NOMO-1 treated with DMSO at 0.1 percent for 48 hours (cell line): ENCODE results near the gene GRK2.
"Not testable (repeated sequence)": the region's sequence is repeated elsewhere in the genome, so short reads cannot be mapped to it uniquely, and the experiment has no call there.

Experiments used
- DNase-seq: peaks from one replicate; lab custom pipeline; 2025; ENCODE audit not compliant: unreplicated experiment; lab: John Stamatoyannopoulos, UW

GRK2 gene

DNA sequence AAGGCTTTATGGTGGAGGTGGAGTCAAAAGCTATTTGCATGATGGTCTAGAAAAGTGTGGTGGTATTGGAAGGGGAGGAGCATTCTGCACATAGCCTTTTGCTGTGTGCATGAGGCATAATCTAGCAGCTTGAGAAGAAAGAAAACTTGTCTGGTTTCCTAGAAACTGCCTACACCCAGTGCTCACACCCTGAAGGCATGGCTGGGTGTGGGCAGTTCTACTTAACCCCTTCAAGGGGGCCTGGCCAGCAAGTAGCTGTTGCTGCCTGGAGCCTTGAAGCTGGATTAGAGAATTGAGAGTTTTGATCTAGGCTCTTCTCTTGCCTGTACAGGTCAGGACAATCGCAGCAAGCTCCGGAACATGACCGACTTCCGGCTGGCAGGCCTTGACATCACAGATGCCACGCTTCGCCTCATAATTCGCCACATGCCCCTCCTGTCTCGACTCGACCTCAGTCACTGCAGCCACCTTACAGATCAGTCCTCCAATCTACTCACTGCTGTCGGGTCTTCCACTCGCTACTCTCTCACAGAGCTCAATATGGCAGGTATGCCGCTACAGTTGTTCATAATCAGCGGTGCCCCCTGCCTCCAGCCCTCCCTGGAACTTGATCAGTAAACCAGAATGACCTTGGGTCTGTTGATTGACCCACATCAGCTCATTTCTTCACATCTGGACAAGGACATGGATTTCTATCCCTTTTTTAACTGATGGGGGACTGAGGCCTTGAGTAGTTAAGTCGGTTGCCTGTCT lies 12.2 kb upstream of the GRK2 start:
- no peak for DNase-seq

DNA sequence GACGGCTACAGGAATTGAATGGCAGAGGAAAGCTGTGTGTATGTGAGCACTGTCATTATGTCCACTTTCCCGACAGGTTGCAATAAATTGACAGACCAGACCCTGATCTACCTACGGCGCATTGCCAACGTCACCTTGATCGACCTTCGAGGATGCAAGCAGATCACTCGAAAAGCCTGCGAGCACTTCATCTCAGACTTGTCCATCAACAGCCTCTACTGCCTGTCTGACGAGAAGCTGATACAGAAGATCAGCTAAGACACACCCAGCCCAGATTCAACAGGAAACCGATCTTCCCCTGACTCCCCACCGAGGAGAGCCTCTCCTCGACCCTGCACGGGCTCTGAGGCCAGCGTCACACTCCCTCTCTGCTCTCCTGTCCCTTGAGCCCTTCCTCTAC lies 11.5 kb upstream of the GRK2 start:
- DNase-seq, result no peak

DNA sequence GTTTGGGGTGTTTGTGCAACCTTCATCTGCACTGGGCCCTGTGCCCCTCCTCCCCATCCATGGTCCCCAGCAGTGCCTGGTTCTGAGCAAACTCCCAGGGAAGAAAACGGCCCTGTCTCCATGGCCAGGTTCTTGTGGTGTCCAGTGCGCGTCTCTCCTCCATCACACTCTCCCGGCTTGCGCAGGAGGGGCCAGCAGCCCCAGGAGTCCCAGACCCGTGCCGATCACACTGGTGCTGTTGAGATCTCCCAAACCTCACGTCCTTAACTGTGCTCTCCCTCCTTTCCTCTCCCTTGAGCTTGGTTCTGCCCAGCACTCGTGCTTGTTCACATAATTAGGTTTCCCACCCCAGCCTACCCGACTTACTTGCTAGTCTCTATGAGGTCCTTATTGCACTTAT lies 10.9 kb upstream of the GRK2 start:
- DNase-seq, result no peak

DNA sequence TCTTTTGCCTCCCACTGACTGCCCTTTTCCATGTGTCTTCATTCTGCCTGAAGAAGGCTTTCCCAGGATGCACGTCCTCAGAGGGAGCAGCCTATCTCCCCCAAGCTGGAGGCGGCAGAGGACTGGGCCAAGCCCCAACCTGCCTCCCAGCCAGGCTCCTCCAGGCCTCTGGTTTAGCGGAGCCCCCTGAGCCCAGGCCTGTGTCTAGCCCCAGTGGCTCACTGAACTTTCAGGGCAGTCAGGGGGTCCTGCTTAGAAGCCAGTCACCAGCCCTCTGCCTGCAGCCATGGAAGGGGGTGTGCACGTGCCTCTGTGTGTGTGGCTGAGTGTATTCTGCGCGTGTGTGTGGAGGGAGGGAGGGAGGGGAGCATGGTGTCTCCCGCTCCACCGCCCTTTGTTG lies 10.4 kb upstream of the GRK2 start:
- DNase-seq, result no peak

DNA sequence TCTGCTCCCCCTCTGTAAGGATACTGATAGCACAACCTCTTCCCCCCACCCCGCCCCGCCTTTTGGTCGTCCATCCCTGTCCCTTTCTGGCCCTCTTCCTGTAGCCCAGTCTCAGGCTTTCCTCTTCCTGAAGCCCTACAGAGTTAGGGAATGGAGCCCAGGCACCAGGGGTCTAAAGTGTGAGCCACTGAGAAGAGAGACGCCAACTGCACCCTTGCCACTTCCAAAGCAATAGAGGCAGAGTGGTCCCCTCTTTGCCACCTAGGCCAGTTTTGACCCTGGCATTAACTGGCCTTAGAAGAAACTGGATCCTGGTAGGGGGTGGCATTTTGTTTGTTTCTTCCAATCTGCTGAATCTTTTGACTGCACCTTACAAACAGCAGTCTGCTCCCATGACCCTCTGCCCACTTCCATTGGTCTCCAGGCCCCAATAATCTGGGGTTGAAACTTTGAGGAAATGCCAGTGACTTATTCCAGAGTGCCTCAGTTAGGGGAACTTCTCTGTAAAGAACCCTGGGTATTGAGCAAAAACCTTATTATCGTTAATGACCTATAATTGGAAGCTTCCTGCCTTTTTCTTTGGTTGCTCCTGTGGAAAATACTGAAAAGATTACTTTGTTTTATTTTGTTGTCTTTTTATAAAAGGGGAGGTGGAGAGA lies 9.7 kb upstream of the GRK2 start:
- DNase-seq, result peak; percentile 69

DNA sequence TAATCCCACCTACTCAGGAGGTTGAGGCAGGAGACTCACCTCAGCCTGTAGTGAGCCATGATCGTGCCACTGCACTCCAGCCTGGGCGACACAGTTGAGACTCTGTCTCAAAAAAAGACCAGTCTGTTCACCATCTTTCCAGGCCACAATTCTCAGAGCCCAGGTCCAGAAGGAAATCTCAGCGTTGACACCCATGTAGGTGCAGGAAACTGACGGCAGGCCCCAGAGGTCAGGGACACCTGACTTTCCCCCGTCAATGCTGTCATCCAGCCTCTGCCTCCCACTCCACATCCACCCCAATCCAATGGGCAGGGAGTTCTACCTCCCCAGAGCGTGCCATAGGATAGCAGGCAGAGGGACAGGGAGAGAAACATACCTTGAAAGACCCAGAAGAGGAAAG lies 5.9 kb upstream of the GRK2 start:
- DNase-seq, result no peak

DNA sequence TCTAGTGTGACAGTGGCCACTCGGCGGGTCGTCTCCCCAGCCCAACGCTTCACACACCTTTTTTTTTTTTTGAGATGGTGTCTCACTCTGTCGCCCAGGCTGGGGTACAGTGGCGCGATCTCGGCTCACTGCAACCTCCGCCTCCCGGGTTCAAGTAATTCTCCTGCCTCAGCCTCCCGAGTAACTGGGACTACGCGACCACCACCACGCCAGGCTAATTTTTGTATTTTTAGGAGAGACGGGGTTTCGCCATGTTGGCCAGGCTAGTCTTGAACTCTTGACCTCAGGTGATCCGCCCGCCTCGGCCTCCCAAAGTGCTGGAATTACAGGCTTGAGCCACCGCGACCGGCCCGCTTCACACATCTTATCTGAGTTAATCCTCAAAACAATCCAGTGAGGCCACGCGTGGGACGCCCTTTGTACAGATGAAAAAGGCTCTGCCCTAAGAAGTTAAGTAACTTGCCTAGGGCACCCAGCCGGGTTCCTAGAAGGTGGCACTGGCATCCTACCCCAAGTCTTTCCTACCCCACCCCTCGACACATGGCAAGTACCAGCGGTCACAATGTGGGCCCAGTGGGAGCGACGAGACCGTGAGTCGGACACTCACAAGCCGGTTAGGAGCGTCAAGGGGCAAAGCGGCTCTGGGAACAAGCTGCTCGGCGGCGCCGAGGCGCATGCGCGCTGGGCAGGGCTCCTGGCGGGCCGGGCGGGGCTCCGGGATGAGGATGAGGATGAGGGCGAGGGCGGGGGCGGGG lies 5.2 kb upstream of the GRK2 start:
- not testable (repeated sequence) for DNase-seq

DNA sequence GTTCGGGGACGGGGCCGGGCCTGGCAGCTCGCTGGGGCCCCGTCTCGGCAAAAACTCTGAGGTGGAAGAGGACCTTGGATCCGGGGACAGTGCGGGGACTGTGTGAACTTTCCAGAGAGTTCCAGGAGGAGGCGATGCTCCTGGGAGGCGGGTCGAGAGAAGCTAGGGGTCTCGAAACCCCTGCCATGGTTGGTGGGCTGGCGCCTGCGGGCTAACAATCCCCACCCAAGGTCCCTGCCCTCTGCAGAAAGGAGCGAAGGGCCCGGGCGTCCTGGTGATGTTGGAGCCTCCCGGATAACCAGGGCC lies 4.7 kb upstream of the GRK2 start:
- DNase-seq, result no peak

DNA sequence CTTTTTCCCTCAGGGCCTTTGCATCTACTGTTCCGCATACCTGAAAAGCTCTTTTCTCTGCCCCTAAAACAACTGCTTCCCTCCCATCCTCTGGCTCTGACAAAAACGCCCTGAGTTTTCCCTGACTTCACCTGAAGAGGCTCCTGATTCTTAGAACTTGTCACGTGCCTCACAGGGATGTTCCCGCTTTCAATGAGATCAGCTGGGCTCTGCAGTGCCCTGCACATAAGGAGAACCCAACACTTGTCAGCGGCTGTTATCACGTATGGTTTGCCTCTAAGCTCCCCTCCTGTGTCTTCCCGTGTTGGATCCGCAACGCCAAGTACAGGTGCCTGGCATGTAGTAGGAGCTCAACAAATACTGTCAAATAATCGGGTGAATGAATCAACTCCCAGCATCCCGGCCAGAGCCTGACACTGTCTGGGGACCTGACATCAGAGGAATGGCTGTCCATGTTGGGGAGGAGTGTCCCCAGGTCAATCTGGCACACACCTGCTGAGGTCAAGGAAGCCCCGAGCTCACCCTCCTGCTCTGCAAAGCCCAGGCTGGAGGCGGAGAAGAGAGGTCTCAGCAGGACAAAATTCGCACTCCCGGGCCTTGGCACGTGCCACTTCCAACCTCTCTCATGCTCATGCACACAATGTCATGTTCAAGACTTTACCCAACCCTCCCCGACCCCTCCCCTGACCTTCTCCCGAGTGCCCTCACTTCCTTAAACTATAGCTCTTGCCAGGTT lies 4.2 kb upstream of the GRK2 start:
- no peak for DNase-seq

DNA sequence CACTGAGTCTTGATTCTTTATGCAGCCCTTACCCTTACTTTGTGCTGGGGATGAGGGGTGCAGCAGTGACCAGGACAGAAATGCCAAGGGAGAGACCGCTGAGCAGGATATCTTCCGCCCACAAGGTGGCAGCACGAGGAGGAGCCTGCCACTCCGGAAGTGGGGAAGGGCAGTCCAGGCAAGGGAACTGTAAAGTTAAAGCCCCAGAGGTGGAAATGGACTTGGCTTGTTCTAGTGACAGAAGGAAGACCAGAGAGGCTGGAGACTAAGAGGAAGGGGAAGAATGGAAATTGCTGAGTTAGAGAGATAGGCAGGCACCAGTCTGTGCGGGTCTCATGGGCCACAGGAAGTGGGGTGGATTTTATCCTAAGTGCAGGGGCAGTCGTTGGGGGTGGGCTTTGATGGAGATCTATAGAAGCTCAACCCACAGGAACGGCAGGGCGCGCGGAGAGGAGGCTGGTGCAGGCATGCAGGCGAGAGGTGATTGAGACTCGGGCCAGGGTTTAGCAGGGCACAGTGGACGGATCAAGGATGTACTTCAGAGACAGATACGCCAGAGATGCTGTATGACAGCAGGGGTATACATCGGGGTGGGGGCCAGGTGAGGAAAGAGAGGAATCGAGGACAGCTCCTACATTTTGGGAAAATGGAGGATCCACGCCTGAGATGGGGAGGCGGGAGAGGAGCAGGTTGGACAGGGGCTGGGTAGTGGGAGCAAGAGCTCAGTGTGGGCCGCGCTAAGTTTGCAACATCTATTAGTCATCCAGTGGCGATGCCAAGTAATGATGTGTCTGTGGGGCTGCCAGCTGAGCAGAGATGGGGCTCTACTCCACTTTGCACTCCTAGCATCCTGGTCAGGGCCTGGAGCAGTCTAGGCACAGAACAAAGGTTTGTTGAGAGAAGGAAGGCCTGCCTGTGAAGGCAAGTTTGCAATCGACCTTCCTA lies 3.3 kb upstream of the GRK2 start:
- DNase-seq, result peak; percentile 92

DNA sequence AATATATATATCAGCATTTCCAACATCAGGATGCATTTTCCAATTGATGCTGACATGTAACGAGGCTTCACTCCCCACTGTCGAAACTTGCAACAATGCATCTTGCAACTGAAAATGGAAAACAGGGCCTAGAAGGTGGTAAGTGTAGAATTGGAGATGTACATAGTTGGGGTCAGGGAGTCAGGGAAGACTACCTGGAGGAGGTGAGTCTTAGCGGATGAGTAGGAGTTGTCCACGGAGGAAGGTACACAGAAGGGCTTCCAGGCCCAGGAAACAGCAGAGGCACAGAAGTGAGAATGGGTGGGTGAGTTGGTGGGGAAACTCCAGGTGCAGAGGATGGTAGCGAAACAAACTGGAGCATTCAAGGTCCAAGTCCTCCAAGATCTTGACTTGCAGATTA lies 2.0 kb upstream of the GRK2 start:
- no peak for DNase-seq

DNA sequence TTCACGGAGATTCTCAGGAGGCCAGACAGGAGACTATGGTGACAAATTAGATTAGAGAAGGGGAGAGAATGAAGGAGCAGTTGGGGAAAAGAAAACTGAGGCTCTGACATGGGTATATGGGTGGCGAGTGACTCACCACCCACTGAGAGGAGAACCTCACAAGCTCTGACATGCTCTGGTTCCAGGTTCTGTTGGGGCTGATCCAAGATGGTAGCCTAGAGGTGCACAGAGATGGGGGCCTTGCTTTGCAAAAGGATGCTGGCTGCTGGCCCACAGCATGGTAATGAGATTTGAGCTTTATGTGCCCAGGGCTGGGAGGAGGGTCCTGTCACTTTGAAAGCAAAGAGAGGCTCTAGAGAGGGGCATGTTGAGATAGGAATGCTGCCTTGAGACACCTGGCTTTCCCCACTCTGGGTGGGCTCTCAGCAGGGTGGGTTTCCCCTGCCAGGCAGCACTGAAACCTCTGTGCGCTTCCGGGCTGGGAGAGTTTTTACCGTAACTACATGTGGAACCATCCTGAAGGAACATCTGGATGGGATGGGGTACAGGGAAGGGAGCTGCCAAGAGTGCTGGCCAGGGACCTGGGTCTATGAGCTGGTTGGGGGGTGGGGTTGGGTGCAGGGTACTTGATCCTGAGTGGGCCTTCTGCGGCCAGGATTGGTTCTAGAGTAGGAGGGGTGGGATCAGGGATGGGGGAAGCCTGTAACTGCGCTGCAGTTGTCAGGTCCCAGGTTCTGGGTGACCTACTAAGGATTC lies 1.2 kb upstream of the GRK2 start:
- no peak for DNase-seq

DNA sequence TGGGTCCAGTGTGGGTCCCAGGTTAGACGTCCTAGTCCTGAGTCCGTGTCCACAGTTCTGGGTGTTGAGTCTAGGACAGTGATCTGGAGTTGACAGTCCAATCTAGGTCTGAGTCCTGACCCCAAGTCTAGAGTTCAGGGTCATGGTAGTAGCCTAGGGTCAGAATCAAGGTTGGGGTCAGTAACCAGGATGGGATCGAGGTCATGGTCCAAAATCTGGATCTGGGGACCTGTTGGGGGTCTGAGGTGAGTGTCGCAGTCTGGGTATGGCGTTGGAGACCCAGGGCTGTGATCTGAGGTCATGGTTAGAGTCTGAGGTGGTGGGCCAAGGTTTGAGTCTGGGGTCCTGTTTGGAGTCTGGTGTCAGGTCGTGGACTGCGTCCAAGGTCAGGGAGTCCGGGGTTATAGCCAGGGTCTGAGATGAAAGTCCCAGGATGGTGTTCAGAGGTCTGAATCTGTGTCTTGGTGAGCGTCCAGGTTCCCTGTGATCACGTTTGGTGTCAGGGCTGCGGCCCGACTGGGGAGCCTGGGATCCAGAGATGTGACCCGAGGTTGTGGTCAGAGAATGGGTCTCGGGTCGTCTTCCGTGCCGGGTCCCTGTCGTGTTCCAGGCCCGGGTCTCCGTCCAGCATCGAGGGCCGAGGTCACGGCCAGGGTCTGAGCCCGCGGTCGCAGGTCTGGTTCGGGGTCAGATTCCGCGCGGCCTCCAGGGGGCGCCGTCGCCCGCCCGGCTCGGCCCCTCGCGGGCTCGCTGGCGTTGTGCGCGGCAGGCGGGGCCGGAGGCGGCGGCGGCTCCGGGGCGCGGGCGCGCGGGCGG lies 432 bp upstream of the GRK2 start:
- peak; percentile 49 for DNase-seq

DNA sequence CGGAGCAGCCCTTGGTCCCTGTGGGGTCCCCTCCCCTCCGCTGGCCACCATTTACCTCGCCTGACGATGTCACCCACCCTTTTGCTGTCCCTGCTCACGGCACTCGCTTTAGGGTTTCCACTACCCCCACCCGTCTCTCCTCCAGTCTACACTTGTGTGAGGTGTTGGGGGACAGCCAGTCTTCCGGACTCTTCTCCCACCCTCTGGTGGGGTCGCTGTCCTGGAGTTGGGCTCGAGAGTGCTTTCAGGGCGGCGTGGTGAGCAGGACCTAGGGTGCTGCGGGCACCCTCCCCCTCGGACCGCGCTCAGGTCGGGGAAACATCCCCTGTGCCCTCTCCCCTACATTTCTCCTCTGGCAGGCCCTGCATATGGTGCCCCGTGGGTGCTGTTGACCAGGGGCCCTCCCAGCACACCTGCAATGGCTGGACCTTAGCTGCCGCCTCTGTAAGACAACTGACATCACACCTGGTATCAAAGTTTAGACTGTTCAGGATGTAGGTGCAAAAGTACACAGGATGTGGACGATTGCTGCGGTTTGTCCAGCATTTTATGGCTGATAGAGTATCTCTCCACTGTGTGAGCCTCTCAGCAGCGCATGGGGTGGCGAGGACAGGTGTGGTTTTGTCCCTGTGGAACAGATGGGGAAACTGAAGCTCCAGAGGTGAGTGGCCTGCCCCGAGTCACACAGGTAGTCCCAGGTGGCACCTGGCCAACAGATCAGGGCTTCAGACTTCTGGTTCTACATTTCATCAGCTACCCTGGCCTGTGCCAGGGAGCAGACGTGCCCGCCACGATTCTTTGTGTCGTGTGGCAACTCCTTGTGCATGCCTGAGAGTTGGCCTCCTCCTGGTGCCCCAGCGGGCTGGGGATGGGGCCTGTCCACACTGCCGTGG lies 1.2 kb downstream of the GRK2 start:
- DNase-seq, result no peak

DNA sequence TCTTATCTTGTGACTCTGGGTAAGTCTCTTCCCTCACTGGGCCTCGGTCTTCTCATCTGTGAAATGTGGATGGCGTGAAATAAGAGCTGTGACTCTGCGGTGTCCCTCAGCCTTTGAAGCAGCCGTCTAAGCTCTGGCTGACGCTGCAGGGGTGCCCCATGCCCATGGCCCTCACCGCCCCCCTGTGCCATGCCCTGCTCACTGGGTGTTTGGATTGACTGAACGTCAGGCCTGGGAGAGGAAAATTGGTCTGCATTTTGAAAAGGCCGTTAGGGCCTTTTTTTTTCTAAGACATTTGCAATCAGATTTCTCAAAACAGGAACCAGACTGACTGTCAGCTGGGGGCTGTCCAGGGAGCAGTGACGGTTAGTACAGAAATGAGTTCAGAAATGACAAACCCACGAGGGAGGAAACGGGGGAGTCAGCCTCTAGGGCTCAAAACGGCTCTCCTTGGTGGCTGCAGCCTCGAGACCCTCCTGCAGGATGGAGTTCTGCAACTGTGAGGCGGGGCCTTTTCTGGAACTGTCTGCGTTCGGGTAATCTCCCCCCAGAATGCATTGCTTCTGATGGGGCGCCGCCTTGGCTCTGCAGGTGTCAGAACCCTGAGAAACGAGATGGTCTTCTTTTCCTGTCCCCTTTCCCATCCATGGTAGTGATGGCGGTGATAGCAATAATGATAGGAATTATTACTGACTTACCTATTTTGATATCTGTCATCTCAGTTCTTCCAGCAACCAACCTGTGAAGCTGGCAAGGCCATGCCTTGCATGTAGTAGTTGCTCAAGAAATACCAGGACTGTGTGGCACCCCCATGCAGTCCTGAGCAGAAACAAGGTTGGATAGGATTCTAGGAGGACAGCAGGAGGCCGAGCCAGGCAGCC lies 2.0 kb downstream of the GRK2 start:
- peak; percentile 92 for DNase-seq

DNA sequence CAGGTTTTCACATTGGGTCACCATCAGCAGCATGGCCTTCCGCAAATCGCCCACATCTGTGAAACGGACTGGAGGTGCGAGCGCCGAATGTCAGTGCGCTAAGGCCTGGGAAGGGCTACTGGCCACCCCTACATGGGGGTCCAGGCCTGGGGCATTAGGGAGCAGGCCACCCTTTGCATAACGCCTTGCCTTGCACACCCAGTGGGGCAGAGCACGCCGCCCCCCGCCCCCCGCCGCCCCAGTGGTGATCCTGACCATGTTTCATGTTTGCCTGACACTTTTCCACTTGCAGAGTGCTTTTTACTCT lies 2.6 kb downstream of the GRK2 start:
- no peak for DNase-seq
